Pancreas (tissue), 10 donors: ENCODE measurements around the gene CMC2. TPM values are rescaled to one million over a fixed set of nuclear protein-coding genes. Genes with fewer than 3 reads are reported as not detected.

Experiments
- ATAC-seq, 4 donors: fragments of 200-7000 bp; cut with Tn5 transposase; one replicate each; pipeline versions ENCODE4 v1.8.0 to v1.9.1; 2020; ENCODE audit warnings: mild to moderate bottlenecking in 4 of 4, moderate library complexity in 4 of 4
- DNase-seq, 6 donors: peaks; one replicate each; pipeline ENCODE4 v3.0.0-alpha.2; 2020
- FAIRE-seq: peaks from 2 replicates; lab custom pipeline; 2012; peaks lifted over from hg19 to GRCh38; lab: Jason Lieb, UNC
- H3K27ac ChIP-seq, 4 donors: fragments of 200-600 bp; sonication (generic); 1 replicate in 3 of 4; 2 replicates in 1 of 4; pipeline versions ENCODE4 v1.5.0 to v1.8.0; 2020
- H3K27me3 ChIP-seq, 4 donors: fragments of 200-600 bp; one replicate each; pipeline ENCODE4 v1.8.0; 2021
- H3K36me3 ChIP-seq, 3 donors: fragments of 200-600 bp; sonication (generic) in 1 of 3; one replicate each; pipeline versions ENCODE4 v1.5.0 to v1.8.0; 2020 to 2021
- H3K4me1 ChIP-seq, 3 donors: fragments of 200-600 bp; one replicate each; pipeline ENCODE4 v1.8.0; 2021
- H3K4me3 ChIP-seq, 4 donors: fragments of 200-600 bp; sonication (generic) in 2 of 4; one replicate each; pipeline versions ENCODE4 v1.5.0 to v1.8.0; 2020 to 2021
- H3K9me3 ChIP-seq, 4 donors: fragments of 200-600 bp; one replicate each; pipeline ENCODE4 v1.8.0; 2021
- CTCF ChIP-seq, 4 donors: fragments of 200-600 bp; sonication (generic) in 3 of 4; IDR thresholded peaks; one replicate each; pipeline versions ENCODE4 v1.5.0 to v1.8.0; 2021; ENCODE audit warnings: antibody characterized with exemption in 4 of 4
- WGBS, 2 donors: extraction: QIAGEN DNeasy Blood & Tissue Kit; methylation state at CpG; one replicate each; pipeline ENCODE4 v1.1.7; 2013; 5-methylcytosine and 5-hydroxymethylcytosine counted together
- intact Hi-C, 3 donors: fragments of 100-400 bp; cut with DNase I; formaldehyde crosslinking; loops; one replicate each; pipeline versions ENCODE4 v1.11.1 to v1.14.2; 2022
- polyA plus RNA-seq, 2 donors: library from polyadenylated mRNA; stranded (reverse); fragments of 200-250 nt; gene quantifications; one replicate each; pipeline ENCODE4 v1.2.3, GENCODE V29; 2013
- total RNA-seq, 6 donors: library from RNA; stranded (reverse); fragmentation: NEBNext Ultra II Directional in 4 of 6; extraction: Animal tissue kit (Norgen Biotek cat#: 25700) in 4 of 6; gene quantifications; one replicate each; pipeline versions ENCODE4 v1.2.1 to v1.2.4, GENCODE V29; 2021 to 2023
- donor health status: healthy with polysubstance abuse.
- donor health status: DM: no; HTN: no; CAD: no; lungs with moderate emphysema.
- donor health status: DM: no; HTN: no; CAD: no.
- donor health status: control.
- donor health status: control.
- donor health status: Bipolar disorder and iron deficiency.
- donor health status: DM: yes; HTN: yes; CAD: no.
- donor health status: DM: no; HTN: no; CAD: no.
- donor health status: DM: no; HTN: no; CAD: no.
- donor health status: DM: yes; HTN: yes; CAD: no.

Gene CMC2
- total and polyA plus RNA-seq, 8 donors, result 13.3 to 58.1 (median 24.0) TPM

GRCh38 chr16:80968386-80969113 is 38.1 kb downstream of the CMC2 start:
- FAIRE-seq (no peak), DNase-seq (no peak), ATAC-seq (peak; percentile 75 to 88 (median 83))
- Histone ChIP-seq H3K27ac (peak overlapping the region in 2 of 4 donors; percentile 10 to 28), H3K36me3 (no peaks in the 10 kb centered on the region), H3K4me3 (no peak overlapping the region), H3K27me3 (no peaks in the 10 kb centered on the region), H3K4me1 (peaks cover 0 to 6% (median 4%) of the 10 kb centered on the region in 3 donors), H3K9me3 (no peaks in the 10 kb centered on the region)
- 60 to 74% methylated on average over 4 of the region's 4 CpGs for WGBS, 2 donors
- TF ChIP-seq CTCF (IDR thresholded peaks at IDR 0.05), result no peak
- intact Hi-C loops, result no loop called here

DNA sequence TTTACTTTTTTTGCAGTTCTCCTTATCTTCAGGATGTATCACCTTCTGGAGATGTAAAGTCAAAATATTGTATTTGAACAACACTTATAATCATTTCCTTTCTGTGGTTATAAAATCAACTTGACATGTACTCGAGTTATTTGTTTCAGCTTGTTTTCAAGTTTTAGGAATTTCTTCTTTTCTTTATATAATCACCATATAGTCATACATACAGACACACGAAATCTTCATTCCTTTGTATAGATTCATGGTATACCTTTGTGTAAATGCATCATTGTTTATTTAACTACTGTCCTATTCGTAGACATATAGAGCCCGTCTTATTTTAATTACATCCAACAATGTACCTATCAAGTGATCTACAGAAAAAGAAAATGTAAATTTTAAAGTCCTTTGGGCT is 40.1 kb downstream of the CMC2 start:
- H3K4me3 ChIP-seq, result no peak overlapping the region
- 76 to 93% methylated on average over 4 of the region's 4 CpGs for WGBS, 2 donors
- intact Hi-C loops, result no loop called here
- no peak for TF ChIP-seq CTCF (IDR thresholded peaks at IDR 0.05)
- peaks cover 0 to 6% (median 4%) of the 10 kb centered on the region in 3 donors for H3K4me1 ChIP-seq
- no peak overlapping the region for H3K27ac ChIP-seq
- no peak for ATAC-seq
- H3K36me3 ChIP-seq, result no peaks in the 10 kb centered on the region
- no peaks in the 10 kb centered on the region for H3K9me3 ChIP-seq
- H3K27me3 ChIP-seq, result no peaks in the 10 kb centered on the region
- DNase-seq, result no peak
- no peak for FAIRE-seq

DNA sequence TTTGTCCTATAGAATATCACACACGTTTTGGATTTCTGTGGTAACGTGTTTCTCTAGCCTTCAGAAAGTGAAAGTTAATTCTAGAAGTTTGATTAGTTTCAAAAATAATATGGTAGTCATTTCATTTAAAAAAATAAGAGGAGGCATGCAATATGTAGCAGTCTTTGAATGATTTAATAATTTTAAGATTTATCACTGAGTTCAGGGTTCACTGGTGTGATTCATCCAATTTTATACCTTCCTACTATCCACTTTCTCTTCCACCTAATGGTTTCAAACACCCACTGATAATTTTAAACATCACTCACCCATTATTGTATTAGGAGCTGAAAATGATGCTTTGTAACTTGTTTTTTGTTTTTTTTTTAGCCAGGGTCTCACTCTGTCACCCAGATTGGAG is 42.3 kb downstream of the CMC2 start:
- 62 to 64% methylated on average over 2 of the region's 2 CpGs for WGBS, 2 donors
- ATAC-seq (no peak), FAIRE-seq (no peak), DNase-seq (no peak)
- no peaks in the 10 kb centered on the region for H3K9me3 ChIP-seq
- no peaks in the 10 kb centered on the region for H3K36me3 ChIP-seq
- no peak for TF ChIP-seq CTCF (IDR thresholded peaks at IDR 0.05)
- peaks cover 0 to 6% (median 4%) of the 10 kb centered on the region in 3 donors for H3K4me1 ChIP-seq
- H3K4me3 ChIP-seq, result no peak overlapping the region
- H3K27ac ChIP-seq, result no peak overlapping the region
- intact Hi-C loops, result no loop called here
- no peaks in the 10 kb centered on the region for H3K27me3 ChIP-seq

DNA sequence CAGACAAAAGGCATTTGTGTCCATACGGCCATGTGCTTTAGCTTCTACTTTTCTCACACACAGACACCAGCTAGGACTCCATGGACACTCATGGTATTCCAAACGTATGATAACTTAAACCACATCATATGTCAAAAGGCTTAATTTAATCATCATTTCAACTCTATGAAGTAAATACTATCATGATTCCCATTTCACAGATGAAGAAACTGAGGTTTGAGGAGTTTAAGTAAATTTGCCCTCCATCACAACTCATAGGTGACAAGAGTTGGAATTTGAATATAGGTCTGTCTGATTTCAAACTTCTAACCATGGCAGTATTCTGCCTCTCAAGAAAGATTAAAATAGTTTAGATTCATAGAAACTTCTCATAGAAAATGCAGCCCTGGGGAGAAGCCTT is 43.8 kb downstream of the CMC2 start:
- FAIRE-seq (no peak), DNase-seq (no peak), ATAC-seq (no peak)
- no peaks in the 10 kb centered on the region for H3K36me3 ChIP-seq
- intact Hi-C loops, result no loop called here
- no peaks in the 10 kb centered on the region for H3K27me3 ChIP-seq
- H3K27ac ChIP-seq, result no peak overlapping the region
- H3K4me1 ChIP-seq, result no peaks in the 10 kb centered on the region
- 48 to 55% methylated on average over 2 of the region's 2 CpGs for WGBS, 2 donors
- no peaks in the 10 kb centered on the region for H3K9me3 ChIP-seq
- TF ChIP-seq CTCF (IDR thresholded peaks at IDR 0.05), result no peak
- H3K4me3 ChIP-seq, result no peak overlapping the region

GRCh38 chr16:80958284-80958683 is 48.4 kb downstream of the CMC2 start:
- ATAC-seq (no peak), DNase-seq (no peak), FAIRE-seq (no peak)
- TF ChIP-seq CTCF (IDR thresholded peaks at IDR 0.05), result no peak
- Histone ChIP-seq H3K9me3 (no peaks in the 10 kb centered on the region), H3K4me1 (no peaks in the 10 kb centered on the region), H3K36me3 (no peaks in the 10 kb centered on the region), H3K27me3 (no peaks in the 10 kb centered on the region), H3K27ac (no peak overlapping the region), H3K4me3 (no peak overlapping the region)
- intact Hi-C loops, result no loop called here
